ENCODE measurements around the gene CMTM2. TPM values are rescaled to one million over a fixed set of nuclear protein-coding genes. Genes with fewer than 3 reads are reported as not detected.
"Not testable (repeated sequence)": the region's sequence is repeated elsewhere in the genome, so short reads cannot be mapped to it uniquely, and the experiment has no call there.

Gene CMTM2
- total RNA-seq, 3 donors from 2014 or later, result not detected

DNA sequence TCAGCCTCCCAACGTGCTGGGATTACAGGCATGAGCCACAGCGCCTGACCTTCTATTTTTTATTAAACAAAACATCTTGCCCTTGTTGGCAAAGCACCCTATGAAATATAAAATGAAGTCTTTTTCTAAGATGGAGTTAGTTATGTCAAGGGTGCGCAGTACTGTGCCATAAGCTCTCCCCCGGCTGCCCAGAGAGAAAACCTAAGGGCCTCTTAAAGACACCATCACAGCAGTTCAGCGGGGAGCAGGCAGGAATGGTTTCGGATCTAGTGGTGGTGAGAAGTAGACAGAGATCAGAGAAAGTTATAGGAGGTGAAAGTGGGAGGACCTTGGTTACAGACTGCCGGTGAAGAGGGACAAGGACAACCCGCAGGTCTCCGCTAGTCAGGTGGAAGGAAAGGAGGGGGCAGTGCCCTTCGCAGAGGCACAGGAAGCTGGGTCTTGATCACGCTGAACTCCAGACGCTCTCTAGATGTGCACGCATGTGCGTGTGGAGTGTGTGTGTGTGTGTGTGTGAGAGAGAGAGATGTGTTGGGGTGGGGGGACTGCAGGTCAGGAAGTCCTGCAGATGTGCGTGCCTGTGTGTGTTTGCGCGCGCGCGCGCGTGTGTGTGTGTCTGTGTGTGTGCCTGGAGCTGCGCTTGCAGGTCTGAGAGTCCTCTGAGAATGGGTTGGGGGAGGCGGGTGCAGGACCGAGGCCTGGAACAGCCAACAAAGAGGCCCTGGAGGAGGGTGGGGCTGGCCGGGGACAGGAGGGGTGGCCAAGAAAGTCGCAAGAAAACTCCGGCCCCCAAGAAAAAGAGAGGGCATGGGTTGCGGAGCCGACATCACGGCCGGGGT lies 24.5 kb downstream of the CMTM2 start:
- Mint-ChIP-seq H3K36me3 (ENCODE audit: insufficient read depth) (no peaks in the 10 kb centered on the region), H3K27me3 (ENCODE audit: low read depth) (no peaks in the 10 kb centered on the region), H3K9me3 (peaks cover 4% of the 10 kb centered on the region), H3K4me3 (peak overlapping the region; percentile 82), H3K4me1 (ENCODE audit: low read depth) (peaks cover 45% of the 10 kb centered on the region)
- ATAC-seq, result peak; percentile 44 to 48
- peak; percentile 48 for DNase-seq

DNA sequence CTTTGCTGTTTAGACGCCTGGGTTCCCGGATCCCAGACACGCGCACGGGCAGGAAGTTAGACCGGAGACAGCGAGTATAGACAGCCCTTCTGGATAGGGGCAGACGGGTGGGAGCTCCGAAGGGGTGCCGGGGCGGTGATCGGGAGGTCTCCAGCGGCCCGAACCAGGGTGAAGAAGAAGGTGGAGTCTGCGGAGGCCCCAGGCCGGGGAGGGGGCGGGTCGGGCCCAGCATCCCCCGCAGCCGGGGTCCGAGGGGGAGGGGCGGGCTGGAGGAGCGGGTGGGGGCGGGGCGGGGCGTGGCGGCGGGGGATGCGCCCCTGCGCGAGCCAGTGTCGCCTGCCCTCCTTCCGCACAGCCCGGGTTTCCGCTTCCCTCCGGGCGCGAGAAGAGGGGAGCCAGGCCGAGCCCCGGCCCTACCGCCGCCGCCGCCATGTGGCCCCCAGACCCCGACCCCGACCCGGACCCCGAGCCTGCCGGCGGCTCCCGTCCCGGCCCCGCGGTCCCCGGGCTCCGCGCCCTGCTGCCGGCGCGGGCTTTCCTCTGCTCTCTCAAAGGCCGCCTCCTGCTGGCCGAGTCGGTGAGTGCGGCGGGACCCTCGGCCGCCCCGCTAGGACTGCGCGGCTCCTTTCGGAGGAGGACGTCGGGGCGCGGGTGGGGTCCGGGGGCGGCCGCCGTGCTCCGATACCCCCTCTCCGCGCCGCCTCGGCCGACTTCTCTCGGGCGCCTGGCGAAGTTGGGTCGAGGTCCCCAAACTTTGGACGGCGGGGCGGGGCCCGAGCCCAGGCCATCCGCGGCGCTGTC lies 25.3 kb downstream of the CMTM2 start, which contains the start of gene CMTM3:
Gene CMTM3 (plus strand): TSS at position 329 of the 801 bp plus-strand sequence. CDS start 102 bp downstream, at position 431.
- Mint-ChIP-seq H3K4me3 (peak within 1 kb of the TSS; percentile 82), H3K4me1 (ENCODE audit: low read depth) (peaks cover 45% of the 10 kb centered on the region)

DNA sequence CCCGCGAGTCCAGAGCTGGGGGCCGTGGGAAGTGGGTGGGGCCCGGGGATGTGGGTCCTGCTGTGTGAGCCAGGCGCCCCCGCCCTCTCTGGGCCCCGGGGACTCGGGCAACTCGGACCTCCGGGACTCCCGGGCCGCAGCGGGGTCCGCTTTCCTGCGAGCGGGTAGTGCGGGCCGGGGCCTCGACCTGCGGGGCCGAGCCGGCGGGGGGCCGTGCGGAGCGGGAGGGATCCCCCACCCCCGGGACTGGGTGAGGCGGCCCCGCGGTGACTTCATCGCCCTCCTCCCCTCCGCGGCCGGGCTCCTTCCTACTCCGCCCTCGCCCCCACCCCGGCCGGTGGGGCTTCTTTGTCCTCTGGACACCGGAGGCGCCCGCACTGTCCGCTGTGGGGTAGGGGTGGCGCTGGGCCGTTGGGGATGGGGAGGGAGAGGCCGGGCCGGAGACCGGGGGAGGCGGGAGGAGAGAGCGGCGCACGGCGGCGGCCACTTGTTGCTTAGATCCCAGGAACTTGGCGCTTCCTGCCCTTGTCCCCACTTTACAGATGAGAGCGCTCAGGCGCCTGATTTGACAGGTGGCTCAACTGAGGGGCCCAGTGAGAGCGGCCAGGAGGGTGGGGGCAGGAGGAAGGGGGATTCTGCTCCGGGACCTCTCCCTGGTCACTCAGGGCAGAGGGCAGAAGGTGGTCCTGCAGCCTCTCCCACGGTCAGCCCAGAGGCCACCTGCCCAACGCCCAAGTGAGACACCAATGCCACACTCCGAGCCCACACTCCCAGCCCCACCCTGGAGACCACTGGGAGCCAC lies 26.1 kb downstream of the CMTM2 start:
- no peaks in the 10 kb centered on the region for H3K27me3 Mint-ChIP-seq (ENCODE audit: low read depth)
- peaks cover 4% of the 10 kb centered on the region for H3K9me3 Mint-ChIP-seq
- H3K4me1 Mint-ChIP-seq (ENCODE audit: low read depth), result peaks cover 41% of the 10 kb centered on the region
- H3K4me3 Mint-ChIP-seq, result peak overlapping the region; percentile 76
- peak; percentile 23 to 31 for ATAC-seq
- H3K36me3 Mint-ChIP-seq (ENCODE audit: insufficient read depth), result peaks cover 7% of the 10 kb centered on the region
- DNase-seq, result peak; percentile 30

More for the DNA sequence above, 25.3 kb downstream of the CMTM2 start, which contains the start of gene CMTM3:
- peak; percentile 69 for DNase-seq
- no peaks in the 10 kb centered on the region for H3K27me3 Mint-ChIP-seq (ENCODE audit: low read depth)
- peak; percentile 72 to 73 for ATAC-seq
- H3K9me3 Mint-ChIP-seq, result peaks cover 4% of the 10 kb centered on the region
- no peaks in the 10 kb centered on the region for H3K36me3 Mint-ChIP-seq (ENCODE audit: insufficient read depth)

DNA sequence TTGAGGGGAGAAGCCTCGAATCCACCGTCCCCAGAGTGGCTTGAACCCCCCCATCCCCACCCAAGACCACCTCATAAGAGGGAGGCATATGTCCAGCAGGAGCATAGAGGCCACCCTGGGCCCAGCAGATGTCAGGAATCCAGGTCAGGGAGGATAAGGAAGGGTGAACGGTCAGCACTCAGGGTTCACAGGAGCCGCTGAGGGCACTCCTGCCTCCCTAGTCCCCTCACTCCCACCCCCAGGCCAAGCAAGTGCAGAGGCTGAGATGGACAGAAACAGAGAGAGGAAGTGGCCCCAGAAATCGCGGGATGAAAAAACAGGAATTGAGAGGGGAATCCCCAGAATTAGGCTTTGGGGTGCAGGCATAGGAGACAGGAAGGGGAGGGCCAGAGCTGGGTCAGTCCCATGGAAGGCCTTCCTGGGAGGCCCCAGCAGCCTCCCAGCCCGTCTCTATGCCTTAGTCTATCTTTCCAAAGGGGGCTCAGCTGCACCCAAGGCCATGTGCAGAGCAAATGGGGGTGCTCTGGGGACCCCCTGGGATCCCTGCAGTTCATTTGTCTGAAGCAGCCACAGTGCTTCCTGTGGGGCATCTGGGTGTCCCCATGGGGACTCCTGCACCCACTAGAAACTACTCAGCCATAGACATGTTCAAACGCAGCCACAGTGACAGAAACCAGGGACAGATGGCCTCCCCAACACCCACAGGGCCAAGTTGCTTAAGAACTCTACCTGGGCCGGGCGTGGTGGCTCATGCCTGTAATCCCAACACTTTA lies 26.9 kb downstream of the CMTM2 start:
- Mint-ChIP-seq H3K27me3 (ENCODE audit: low read depth) (no peaks in the 10 kb centered on the region), H3K36me3 (ENCODE audit: insufficient read depth) (peaks cover 8% of the 10 kb centered on the region), H3K4me3 (peak overlapping the region; percentile 76), H3K4me1 (ENCODE audit: low read depth) (peaks cover 37% of the 10 kb centered on the region), H3K9me3 (no peaks in the 10 kb centered on the region)
- no peak for ATAC-seq
- DNase-seq, result no peak

DNA sequence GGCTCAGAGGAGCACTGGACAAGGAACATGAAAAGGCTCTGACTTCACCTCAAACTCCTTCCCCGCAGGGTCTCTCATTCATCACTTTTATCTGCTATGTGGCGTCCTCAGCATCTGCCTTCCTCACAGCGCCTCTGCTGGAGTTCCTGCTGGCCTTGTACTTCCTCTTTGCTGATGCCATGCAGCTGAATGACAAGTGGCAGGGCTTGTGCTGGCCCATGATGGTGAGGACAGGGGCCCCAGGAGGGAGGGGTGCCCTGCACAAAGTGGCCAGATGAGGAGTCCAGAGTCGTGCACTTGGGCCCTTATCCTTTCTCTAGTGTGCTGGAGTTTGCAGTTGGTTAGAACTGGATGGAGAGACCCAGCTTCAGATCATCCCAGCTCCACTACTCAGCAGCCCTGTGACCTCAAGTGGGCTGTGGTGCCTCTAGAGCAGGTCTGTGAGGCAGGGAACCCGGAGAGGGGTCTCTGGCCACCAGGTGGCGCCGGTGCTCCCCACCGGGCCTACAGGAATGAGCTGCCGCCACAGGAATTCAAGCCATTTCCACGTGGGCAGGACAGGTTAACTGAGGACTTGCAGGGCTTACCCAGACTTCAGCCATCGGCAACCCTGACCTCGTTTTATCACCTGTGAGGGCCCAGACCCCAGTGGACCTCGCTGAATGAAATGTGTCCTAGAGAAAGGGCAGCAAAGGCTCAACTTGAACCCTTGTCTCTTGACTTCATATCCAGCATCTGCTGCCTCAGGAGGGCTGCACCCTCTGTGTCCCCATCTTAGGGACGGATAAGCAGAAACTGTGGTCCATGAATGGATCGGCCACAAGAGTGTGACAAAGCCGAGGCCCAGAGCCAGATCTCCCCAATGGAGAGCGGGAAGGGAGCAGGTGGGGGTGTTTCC lies 29.2 kb downstream of the CMTM2 start:
- Mint-ChIP-seq H3K4me1 (ENCODE audit: low read depth) (peaks cover 33% of the 10 kb centered on the region), H3K9me3 (no peaks in the 10 kb centered on the region), H3K27me3 (ENCODE audit: low read depth) (no peaks in the 10 kb centered on the region), H3K4me3 (no peak overlapping the region), H3K36me3 (ENCODE audit: insufficient read depth) (peaks cover 8% of the 10 kb centered on the region)
- peak; percentile 84 for DNase-seq
- peak; percentile 38 to 46 for ATAC-seq

DNA sequence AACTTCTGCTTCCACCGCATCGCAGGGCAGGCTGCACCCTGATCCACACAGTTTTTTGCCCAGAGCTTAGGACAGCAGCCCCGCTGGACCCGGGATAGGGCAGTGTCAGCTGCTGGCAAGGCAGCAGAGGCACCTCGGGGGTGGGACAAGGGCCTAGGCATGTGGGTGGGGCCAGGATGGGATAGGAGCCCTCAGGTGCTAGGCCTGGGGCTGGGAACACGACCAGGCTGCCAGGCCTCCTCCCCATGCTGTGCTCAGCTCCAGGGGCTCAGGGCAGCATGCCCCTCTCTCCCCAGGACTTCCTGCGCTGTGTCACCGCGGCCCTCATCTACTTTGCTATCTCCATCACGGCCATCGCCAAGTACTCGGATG lies 29.9 kb downstream of the CMTM2 start:
- DNase-seq, result no peak
- Mint-ChIP-seq H3K4me1 (ENCODE audit: low read depth) (peaks cover 27% of the 10 kb centered on the region), H3K9me3 (no peaks in the 10 kb centered on the region), H3K36me3 (ENCODE audit: insufficient read depth) (peaks cover 8% of the 10 kb centered on the region), H3K27me3 (ENCODE audit: low read depth) (no peaks in the 10 kb centered on the region), H3K4me3 (no peak overlapping the region)
- ATAC-seq, result no peak

DNA sequence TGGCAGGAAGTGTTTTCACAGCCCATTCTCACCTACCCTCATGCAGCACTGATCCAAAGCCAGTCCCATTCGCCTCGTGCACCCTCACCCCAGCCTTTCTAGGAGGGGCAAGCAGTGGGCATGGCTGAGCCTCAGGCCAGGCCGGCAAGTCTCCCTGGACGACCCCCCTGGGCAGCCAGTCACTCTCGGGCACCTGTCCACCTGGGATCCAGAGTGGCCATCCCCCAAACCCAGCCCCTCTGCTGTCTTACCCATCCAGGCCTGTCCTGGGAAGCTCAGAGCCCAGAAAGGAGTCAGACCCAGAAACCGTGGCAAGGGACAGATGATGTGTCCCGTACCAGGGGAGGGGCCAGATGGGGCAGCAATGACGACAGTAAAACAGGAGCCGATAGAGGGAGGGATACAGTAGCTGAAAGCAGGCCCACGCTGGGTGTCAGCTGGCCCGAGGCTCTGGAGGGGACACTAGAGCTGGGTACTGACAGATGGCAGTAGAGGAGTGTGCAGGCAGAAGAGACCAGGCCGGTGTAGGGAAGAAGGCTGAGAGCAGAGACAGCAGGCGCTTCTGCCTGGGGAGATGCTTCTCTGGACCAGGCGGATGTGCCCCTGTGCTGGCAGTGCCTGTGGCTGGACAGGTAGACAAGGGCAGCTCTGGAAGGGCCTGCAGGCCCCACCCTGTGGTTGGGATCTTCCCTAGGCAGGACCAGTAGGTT lies 31.0 kb downstream of the CMTM2 start:
- Mint-ChIP-seq H3K36me3 (ENCODE audit: insufficient read depth) (peaks cover 8% of the 10 kb centered on the region), H3K4me1 (ENCODE audit: low read depth) (peaks cover 27% of the 10 kb centered on the region), H3K9me3 (no peaks in the 10 kb centered on the region), H3K4me3 (no peak overlapping the region), H3K27me3 (ENCODE audit: low read depth) (no peaks in the 10 kb centered on the region)
- no peak for DNase-seq
- ATAC-seq, result no peak

DNA sequence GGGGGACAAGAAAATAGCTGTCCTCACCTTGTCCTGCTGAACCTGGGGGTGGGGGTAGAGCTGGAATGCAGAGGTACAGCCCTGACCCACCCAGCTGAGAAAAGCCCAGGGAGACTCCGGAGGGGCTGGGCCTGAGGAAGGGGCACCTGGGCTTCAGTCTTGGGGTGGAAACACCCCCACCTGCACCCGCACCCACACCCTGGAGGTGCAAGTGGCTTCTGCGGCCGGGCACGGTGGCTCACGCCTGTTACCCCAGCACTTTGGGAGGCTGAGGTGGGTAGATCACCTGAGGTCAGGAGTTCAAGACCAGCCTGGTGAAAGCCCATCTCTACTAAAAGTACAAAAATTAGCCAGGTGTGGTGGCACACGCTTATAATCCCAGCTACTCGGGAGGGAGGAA lies 32.6 kb downstream of the CMTM2 start:
- not testable (repeated sequence) for H3K36me3 Mint-ChIP-seq (ENCODE audit: insufficient read depth); H3K4me3 Mint-ChIP-seq; ATAC-seq; H3K27me3 Mint-ChIP-seq (ENCODE audit: low read depth); DNase-seq; H3K9me3 Mint-ChIP-seq
- H3K4me1 Mint-ChIP-seq (ENCODE audit: low read depth), result peaks cover 19% of the 10 kb centered on the region

DNA sequence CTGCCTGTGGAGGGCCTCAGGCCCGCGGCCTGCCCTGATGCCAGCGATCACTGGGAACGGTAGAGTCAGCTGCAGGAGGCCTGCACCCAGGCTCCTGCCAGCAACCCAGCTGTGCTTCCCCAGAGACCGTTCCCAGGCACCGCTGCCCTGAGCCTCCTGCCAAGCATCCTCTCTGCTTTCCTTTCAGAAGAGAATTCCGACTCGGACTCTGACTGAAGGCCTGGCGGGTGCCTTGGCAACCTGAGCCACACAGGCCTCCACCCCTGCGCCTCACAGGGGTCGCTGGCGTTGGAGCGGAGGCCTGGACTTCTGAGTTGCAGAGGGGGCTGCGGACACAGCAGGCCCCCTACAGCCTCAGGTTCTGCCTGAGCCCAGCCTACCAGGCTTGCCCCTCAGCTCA lies 33.2 kb downstream of the CMTM2 start:
- no peaks in the 10 kb centered on the region for H3K9me3 Mint-ChIP-seq
- H3K27me3 Mint-ChIP-seq (ENCODE audit: low read depth), result no peaks in the 10 kb centered on the region
- peaks cover 15% of the 10 kb centered on the region for H3K4me1 Mint-ChIP-seq (ENCODE audit: low read depth)
- ATAC-seq (no peak), DNase-seq (no peak)
- no peak overlapping the region for H3K4me3 Mint-ChIP-seq
- H3K36me3 Mint-ChIP-seq (ENCODE audit: insufficient read depth), result peaks cover 8% of the 10 kb centered on the region

DNA sequence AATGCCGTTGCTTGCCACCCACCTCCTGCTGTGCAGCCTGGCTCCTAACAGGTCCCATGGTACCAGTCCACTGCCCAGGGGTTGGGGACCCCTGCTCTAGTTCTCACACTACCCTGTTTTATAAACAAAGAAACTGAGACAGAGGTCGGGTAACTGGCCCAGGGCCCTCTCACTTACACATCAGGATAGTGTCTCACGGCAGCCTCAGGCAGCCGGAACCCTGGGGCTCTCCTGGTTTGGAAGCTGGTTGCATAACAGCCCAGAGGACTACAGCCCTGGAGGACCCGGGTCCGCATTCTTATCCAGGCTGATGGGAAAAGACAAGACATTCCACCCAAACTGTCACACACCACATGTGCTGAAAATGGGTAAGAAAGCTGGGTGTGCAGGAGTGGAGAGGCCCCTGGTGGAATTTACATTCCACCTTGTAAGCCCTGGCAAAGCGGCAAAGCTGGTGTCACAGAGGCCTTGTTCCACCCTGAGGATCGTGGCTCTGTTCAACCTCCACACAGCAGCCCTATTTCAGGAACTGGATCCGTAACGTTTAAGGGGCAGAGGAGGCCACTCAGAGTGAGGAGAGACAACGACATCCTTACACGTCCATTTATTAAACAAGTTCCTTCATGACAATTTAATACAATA lies 35.0 kb downstream of the CMTM2 start:
- no peak overlapping the region for H3K4me3 Mint-ChIP-seq
- no peaks in the 10 kb centered on the region for H3K9me3 Mint-ChIP-seq
- ATAC-seq (no peak), DNase-seq (no peak)
- H3K36me3 Mint-ChIP-seq (ENCODE audit: insufficient read depth), result peaks cover 8% of the 10 kb centered on the region
- H3K4me1 Mint-ChIP-seq (ENCODE audit: low read depth), result no peaks in the 10 kb centered on the region
- H3K27me3 Mint-ChIP-seq (ENCODE audit: low read depth), result no peaks in the 10 kb centered on the region

DNA sequence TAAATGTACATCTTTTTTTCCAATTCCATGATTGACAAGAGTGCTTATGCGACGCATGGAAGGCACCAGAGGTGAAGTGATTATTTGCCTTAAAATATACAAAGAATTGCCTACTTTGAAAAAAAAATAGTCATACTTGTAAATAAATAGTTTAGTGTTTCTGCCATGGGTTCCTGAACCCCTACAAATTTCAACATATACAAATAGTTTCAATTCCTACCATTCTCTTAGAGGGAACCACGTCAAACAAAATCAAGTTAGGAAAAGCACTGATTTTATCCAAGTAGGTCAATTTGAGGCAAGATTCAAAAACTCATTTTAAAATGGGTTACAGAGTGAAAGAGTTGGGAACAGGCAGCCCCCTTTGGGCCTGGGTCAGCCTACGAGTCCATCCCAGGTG lies 36.9 kb downstream of the CMTM2 start:
- DNase-seq (no peak), ATAC-seq (no peak)
- Mint-ChIP-seq H3K9me3 (no peaks in the 10 kb centered on the region), H3K36me3 (ENCODE audit: insufficient read depth) (no peaks in the 10 kb centered on the region), H3K4me1 (ENCODE audit: low read depth) (no peaks in the 10 kb centered on the region), H3K27me3 (ENCODE audit: low read depth) (no peaks in the 10 kb centered on the region), H3K4me3 (no peak overlapping the region)

DNA sequence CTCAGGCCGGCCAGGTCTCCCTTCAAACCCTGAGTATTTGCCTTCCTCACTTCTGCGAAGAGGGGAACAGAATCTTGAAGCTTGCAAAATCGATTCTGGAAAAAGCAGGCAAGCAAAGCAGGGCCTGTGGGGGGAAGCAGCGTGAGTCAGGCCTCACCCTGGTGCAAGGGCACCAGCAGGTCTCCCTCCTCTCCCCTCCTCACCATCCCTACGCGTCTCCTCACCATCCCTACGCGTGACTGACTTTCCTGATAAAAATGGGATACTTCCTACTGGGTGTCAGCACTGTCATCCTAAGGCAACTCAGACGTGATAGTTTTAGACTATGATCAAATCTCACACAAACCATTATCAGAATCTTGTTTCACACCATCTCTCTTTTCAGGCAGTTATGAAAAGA lies 37.3 kb downstream of the CMTM2 start:
- no peaks in the 10 kb centered on the region for H3K27me3 Mint-ChIP-seq (ENCODE audit: low read depth)
- no peaks in the 10 kb centered on the region for H3K9me3 Mint-ChIP-seq

More for the DNA sequence above, 37.3 kb downstream of the CMTM2 start:
- no peak for DNase-seq
- Mint-ChIP-seq H3K4me1 (ENCODE audit: low read depth) (no peaks in the 10 kb centered on the region), H3K4me3 (no peak overlapping the region), H3K36me3 (ENCODE audit: insufficient read depth) (no peaks in the 10 kb centered on the region)
- no peak for ATAC-seq

All from activated T-cell treated with anti-CD3 and anti-CD28 coated beads, Interleukin-2, amount 50 U/mL, for 4 hours (primary cell).